ENCODE results near the gene GRIA3. TPM values are rescaled to one million over a fixed set of nuclear protein-coding genes. Genes with fewer than 3 reads are reported as not detected.

Gene GRIA3
- total RNA-seq, 6 experiments from 2014 or later, result 14.4 to 25.9 (median 18.0) TPM

GRCh38 chrX:123202523-123202922 is 18.4 kb downstream of the GRIA3 start:
- TF ChIP-seq CTCF (IDR thresholded peaks at IDR 0.05), result no peak
- Mint-ChIP-seq H3K4me3 (no peak overlapping the region), H3K27ac (no peak overlapping the region), H3K36me3 (ENCODE audit: low read depth) (peaks cover 5% of the 10 kb centered on the region; the same call in 1 of the 2 replicates), H3K9me3 (no peaks in the 10 kb centered on the region), H3K27me3 (ENCODE audit: insufficient read depth) (no peaks in the 10 kb centered on the region), H3K4me1 (ENCODE audit: low read depth) (peaks cover 9% of the 10 kb centered on the region; the same call in 1 of the 2 replicates)
- no peak for DNase-seq

- H3K4me1 Mint-ChIP-seq (ENCODE audit: low read depth), result peaks cover 13% of the 10 kb centered on the region
- H3K4me3 Mint-ChIP-seq, result no peak overlapping the region
- no peaks in the 10 kb centered on the region for H3K27me3 Mint-ChIP-seq (ENCODE audit: insufficient read depth)
- H3K9me3 Mint-ChIP-seq, result no peaks in the 10 kb centered on the region
- no peak overlapping the region for H3K27ac Mint-ChIP-seq
- TF ChIP-seq CTCF (IDR thresholded peaks at IDR 0.05), result peak; percentile 61
- H3K36me3 Mint-ChIP-seq (ENCODE audit: low read depth), result peaks cover 5% of the 10 kb centered on the region; the same call in 1 of the 2 replicates
- no peak for DNase-seq
These were observed 19.7 kb downstream of the GRIA3 start for GRCh38 chrX:123203772-123204171.

GRCh38 chrX:123206176-123206575 is 22.1 kb downstream of the GRIA3 start:
- no peak overlapping the region for H3K4me3 Mint-ChIP-seq
- TF ChIP-seq CTCF (IDR thresholded peaks at IDR 0.05), result no peak
- H3K27me3 Mint-ChIP-seq (ENCODE audit: insufficient read depth), result no peaks in the 10 kb centered on the region
- H3K36me3 Mint-ChIP-seq (ENCODE audit: low read depth), result no peaks in the 10 kb centered on the region
- H3K4me1 Mint-ChIP-seq (ENCODE audit: low read depth), result peaks cover 11% of the 10 kb centered on the region
- no peak overlapping the region for H3K27ac Mint-ChIP-seq
- DNase-seq, result no peak
- no peaks in the 10 kb centered on the region for H3K9me3 Mint-ChIP-seq

GRCh38 chrX:123210252-123210651 is 26.2 kb downstream of the GRIA3 start:
- Mint-ChIP-seq H3K4me1 (ENCODE audit: low read depth) (peaks cover 19% of the 10 kb centered on the region), H3K36me3 (ENCODE audit: low read depth) (no peaks in the 10 kb centered on the region), H3K27me3 (ENCODE audit: insufficient read depth) (no peaks in the 10 kb centered on the region), H3K9me3 (no peaks in the 10 kb centered on the region), H3K27ac (no peak overlapping the region; the same call in 1 of the 2 replicates), H3K4me3 (no peak overlapping the region)
- TF ChIP-seq CTCF (IDR thresholded peaks at IDR 0.05), result no peak
- no peak for DNase-seq

GRCh38 chrX:123215397-123216089 is 31.5 kb downstream of the GRIA3 start:
- Mint-ChIP-seq H3K9me3 (no peaks in the 10 kb centered on the region), H3K36me3 (ENCODE audit: low read depth) (no peaks in the 10 kb centered on the region), H3K27ac (no peak overlapping the region), H3K4me3 (no peak overlapping the region), H3K27me3 (ENCODE audit: insufficient read depth) (no peaks in the 10 kb centered on the region), H3K4me1 (ENCODE audit: low read depth) (peaks cover 35% of the 10 kb centered on the region)
- TF ChIP-seq CTCF (IDR thresholded peaks at IDR 0.05), result no peak
- no peak for DNase-seq

Measured in HFFc6 (cell line).